ENCODE measurements around the gene HAT1.
"Not testable (repeated sequence)": the region's sequence is repeated elsewhere in the genome, so short reads cannot be mapped to it uniquely, and the experiment has no call there.

HAT1 gene

GRCh38 chr2:171983924-171984323, 61.7 kb downstream of the HAT1 start:
- DNase-seq = not testable (repeated sequence)

- no peak for DNase-seq
Measured at GRCh38 chr2:171985076-171985475, 62.8 kb downstream of the HAT1 start.

- no peak for DNase-seq
Measured at GRCh38 chr2:171986778-171987177, 64.5 kb downstream of the HAT1 start.

GRCh38 chr2:171991027-171991426, 68.8 kb downstream of the HAT1 start:
- DNase-seq = no peak

- DNase-seq = no peak
Measured at GRCh38 chr2:171995586-171995985, 73.3 kb downstream of the HAT1 start.

GRCh38 chr2:171996021-171996420, 73.8 kb downstream of the HAT1 start:
- no peak for DNase-seq

- DNase-seq = not testable (repeated sequence)
Measured at GRCh38 chr2:171997031-171997430, 74.8 kb downstream of the HAT1 start.

GRCh38 chr2:171999161-171999560, 76.9 kb downstream of the HAT1 start:
- no peak for DNase-seq

GRCh38 chr2:171999604-172000469, 77.6 kb downstream of the HAT1 start, which contains the start of gene METAP1D:
TSS of gene METAP1D (plus strand) at chr2:171999953. CDS start at chr2:171999970, 17 bp downstream.
- peak; percentile 88 for DNase-seq

- DNase-seq = no peak
Measured at GRCh38 chr2:172000696-172001361, 78.6 kb downstream of the HAT1 start.

- DNase-seq = no peak
Measured at GRCh38 chr2:172007372-172007771, 85.1 kb downstream of the HAT1 start.

GRCh38 chr2:172009823-172010222, 87.6 kb downstream of the HAT1 start:
- DNase-seq = no peak

GRCh38 chr2:172011812-172012575, 89.7 kb downstream of the HAT1 start:
- peak; percentile 84 for DNase-seq

GRCh38 chr2:172012677-172013391, 90.6 kb downstream of the HAT1 start:
- DNase-seq = peak; percentile 49

GRCh38 chr2:172013396-172013795, 91.1 kb downstream of the HAT1 start:
- peak; percentile 82 for DNase-seq

GRCh38 chr2:172021074-172021931, 99.0 kb downstream of the HAT1 start:
- peak; percentile 35 for DNase-seq

- no peak for DNase-seq
Measured at GRCh38 chr2:172021955-172022354, 99.7 kb downstream of the HAT1 start.

- DNase-seq = no peak
Measured at GRCh38 chr2:172031536-172031935, 109.3 kb downstream of the HAT1 start.

Measured in MV-4-11 (cell line).